HEK293 (cell line): ENCODE measurements around the gene RPE65.

Experiments used
- PBX3 ChIP-seq: sonication (generic); formaldehyde crosslinking; IDR thresholded peaks from 2 replicates; pipeline ENCODE4 v1.8.1; 2022; ENCODE audit warnings: mild to moderate bottlenecking, moderate library complexity, missing genetic modification reagents
- ZNF560 ChIP-seq: fragments of 450-650 bp; formaldehyde crosslinking; IDR thresholded peaks from 2 replicates; pipeline ENCODE4 v1.5.1; 2017; ENCODE audit warnings: missing biosample characterization, missing genetic modification characterization, borderline replicate concordance

GRCh38 chr1:68456202-68456601, 6.4 kb upstream of the RPE65 start:
- TF ChIP-seq PBX3 = no peak
- no peak for TF ChIP-seq ZNF560 (tag by site-specific recombination)
